Measurements from ENCODE around the gene LTV1.

The LTV1 gene

GRCh38 chr6:143804835-143805239 lies 38.3 kb upstream of the LTV1 start:
- Histone ChIP-seq H2AFZ (no peak overlapping the region), H3K9ac (no peak overlapping the region), H3K27me3 (ENCODE audit: control insufficient read depth, insufficient read depth, low read length) (no peaks in the 10 kb centered on the region), H3K4me3 (ENCODE audit: low read depth, low read length) (no peak overlapping the region), H3K4me2 (ENCODE audit: low read length) (no peak overlapping the region), H3K79me2 (peaks cover 6% of the 10 kb centered on the region), H3K27ac (no peak overlapping the region), H3K9me3 (ENCODE audit: control insufficient read depth, low read length) (no peaks in the 10 kb centered on the region), H3K4me1 (no peaks in the 10 kb centered on the region), H3K36me3 (ENCODE audit: control insufficient read depth, insufficient read depth, low read length) (no peaks in the 10 kb centered on the region)
- no peak for TF ChIP-seq CTCF (IDR thresholded peaks at IDR 0.05)

- no peak overlapping the region for H3K4me3 ChIP-seq (ENCODE audit: low read depth, low read length)
- no peak overlapping the region for H2AFZ ChIP-seq
- H3K4me2 ChIP-seq (ENCODE audit: low read length), result no peak overlapping the region
- H3K36me3 ChIP-seq (ENCODE audit: control insufficient read depth, insufficient read depth, low read length), result no peaks in the 10 kb centered on the region
- H3K79me2 ChIP-seq, result peaks cover 6% of the 10 kb centered on the region
- H3K9me3 ChIP-seq (ENCODE audit: control insufficient read depth, low read length), result no peaks in the 10 kb centered on the region
- TF ChIP-seq CTCF (IDR thresholded peaks at IDR 0.05), result no peak
- H3K9ac ChIP-seq, result no peak overlapping the region
- H3K27ac ChIP-seq, result no peak overlapping the region
- no peaks in the 10 kb centered on the region for H3K4me1 ChIP-seq
- H3K27me3 ChIP-seq (ENCODE audit: control insufficient read depth, insufficient read depth, low read length), result no peaks in the 10 kb centered on the region
These were observed 36.6 kb upstream of the LTV1 start for GRCh38 chr6:143806282-143807102.

GRCh38 chr6:143807103-143807772 lies 35.9 kb upstream of the LTV1 start:
- no peaks in the 10 kb centered on the region for H3K27me3 ChIP-seq (ENCODE audit: control insufficient read depth, insufficient read depth, low read length)
- H3K9me3 ChIP-seq (ENCODE audit: control insufficient read depth, low read length), result no peaks in the 10 kb centered on the region
- H3K4me1 ChIP-seq, result no peaks in the 10 kb centered on the region
- TF ChIP-seq CTCF (IDR thresholded peaks at IDR 0.05), result no peak
- no peaks in the 10 kb centered on the region for H3K36me3 ChIP-seq (ENCODE audit: control insufficient read depth, insufficient read depth, low read length)
- no peak overlapping the region for H2AFZ ChIP-seq
- H3K79me2 ChIP-seq, result peaks cover 2% of the 10 kb centered on the region
- H3K4me2 ChIP-seq (ENCODE audit: low read length), result no peak overlapping the region
- no peak overlapping the region for H3K4me3 ChIP-seq (ENCODE audit: low read depth, low read length)
- no peak overlapping the region for H3K27ac ChIP-seq
- no peak overlapping the region for H3K9ac ChIP-seq

- Histone ChIP-seq H3K27ac (no peak overlapping the region), H3K9ac (no peak overlapping the region), H3K4me2 (ENCODE audit: low read length) (no peak overlapping the region), H3K4me3 (ENCODE audit: low read depth, low read length) (no peak overlapping the region), H3K9me3 (ENCODE audit: control insufficient read depth, low read length) (no peaks in the 10 kb centered on the region), H3K4me1 (no peaks in the 10 kb centered on the region), H3K27me3 (ENCODE audit: control insufficient read depth, insufficient read depth, low read length) (no peaks in the 10 kb centered on the region), H3K36me3 (ENCODE audit: control insufficient read depth, insufficient read depth, low read length) (no peaks in the 10 kb centered on the region), H3K79me2 (no peaks in the 10 kb centered on the region), H2AFZ (no peak overlapping the region)
- TF ChIP-seq CTCF (IDR thresholded peaks at IDR 0.05), result no peak
These were observed 32.4 kb upstream of the LTV1 start for GRCh38 chr6:143810745-143811144.

All from parathyroid adenoma (tissue), 2 donors.